A172 (cell line): ENCODE data around the gene MALT1. TPM values are rescaled to one million over a fixed set of nuclear protein-coding genes. Genes with fewer than 3 reads are reported as not detected.
"Not testable (repeated sequence)": the region's sequence is repeated elsewhere in the genome, so short reads cannot be mapped to it uniquely, and the experiment has no call there.

Source experiments
- DNase-seq: peaks from one replicate; pipeline ENCODE4 v3.0.0-alpha.2; 2015; ENCODE audit warnings: low spot score
- total RNA-seq: library from RNA; depleted of rRNA; stranded (reverse); fragments of >200 nt; shearing (Covaris generic); gene quantifications from 2 replicates; pipeline ENCODE4 v1.2.3, GENCODE V29; 2014

Gene MALT1
- total RNA-seq, 1 experiment from 2014 or later, result 69.0 TPM

DNA sequence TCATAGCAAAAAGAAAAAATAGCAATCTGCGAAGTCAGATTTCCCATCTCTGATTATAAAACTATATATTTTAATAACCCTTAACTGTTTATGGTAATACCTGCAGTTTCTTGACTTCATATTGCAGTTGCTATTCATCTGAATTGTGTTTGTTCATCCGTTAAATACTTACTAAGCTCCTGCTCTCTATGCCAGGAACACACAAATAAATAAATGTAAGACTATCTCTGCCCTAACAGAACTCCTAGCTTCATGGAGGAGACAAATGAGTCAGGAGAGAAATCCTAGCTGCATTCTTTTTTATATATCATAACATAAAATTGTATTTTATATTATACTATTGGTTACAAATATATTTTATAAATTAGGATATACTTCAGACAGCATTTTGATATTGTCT, 61.2 kb downstream of the MALT1 start:
- no peak for DNase-seq

DNA sequence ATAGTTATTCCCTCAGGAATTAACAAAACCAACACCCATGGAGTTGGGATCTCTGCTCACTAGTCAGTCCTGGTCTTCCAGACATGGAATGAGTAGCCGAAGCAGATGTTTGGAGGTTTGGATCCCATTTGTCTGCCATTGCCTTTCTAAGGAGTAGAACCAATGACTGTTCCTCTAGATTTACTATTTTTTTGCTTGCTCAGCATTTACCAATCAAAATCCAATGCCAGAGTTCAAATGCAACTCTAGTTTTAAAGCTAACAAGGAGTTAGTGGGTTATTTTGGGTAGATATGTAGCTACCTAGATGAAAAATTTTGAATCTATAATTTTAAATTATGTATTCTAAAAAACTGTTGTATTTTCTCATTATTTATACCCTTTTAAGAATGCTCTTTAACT, 62.6 kb downstream of the MALT1 start:
- DNase-seq, result no peak

DNA sequence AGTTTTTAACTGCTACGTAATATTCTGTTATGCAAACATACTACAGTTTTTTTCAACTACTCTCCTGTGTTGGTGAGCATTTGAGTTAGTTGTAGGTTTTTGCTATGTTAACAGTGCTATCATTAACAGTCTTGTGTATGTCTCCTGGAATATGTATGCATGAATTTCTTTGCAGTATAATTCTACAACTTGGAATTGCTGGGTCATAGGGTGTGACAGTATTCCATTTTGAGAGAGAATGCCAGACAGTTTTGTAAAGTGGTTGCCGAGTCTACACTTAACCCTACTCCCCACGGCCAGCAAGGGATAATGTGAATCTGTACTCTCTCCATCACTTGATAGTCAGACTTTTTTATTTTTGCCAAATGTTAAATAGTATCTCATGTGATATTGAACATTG, 67.1 kb downstream of the MALT1 start:
- no peak for DNase-seq

DNA sequence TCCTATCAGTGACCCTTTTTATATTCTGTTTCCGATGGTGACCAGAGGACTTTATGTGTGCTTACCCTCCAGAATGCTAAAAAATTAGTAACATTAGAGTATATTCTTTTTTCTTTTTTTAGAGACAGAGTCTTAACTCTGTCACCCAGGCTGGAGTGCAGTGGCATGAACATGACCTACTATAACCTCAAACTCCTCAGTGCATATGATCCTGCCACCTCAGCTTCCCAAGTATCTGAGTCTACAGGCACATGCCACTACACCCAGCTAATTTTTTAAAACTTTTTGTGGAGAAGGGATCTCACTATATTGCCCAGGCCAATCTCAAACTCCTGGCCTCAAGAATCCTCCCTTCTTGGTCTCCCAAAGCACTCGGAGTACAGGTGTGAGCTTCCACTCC, 74.6 kb downstream of the MALT1 start:
- no peak for DNase-seq

DNA sequence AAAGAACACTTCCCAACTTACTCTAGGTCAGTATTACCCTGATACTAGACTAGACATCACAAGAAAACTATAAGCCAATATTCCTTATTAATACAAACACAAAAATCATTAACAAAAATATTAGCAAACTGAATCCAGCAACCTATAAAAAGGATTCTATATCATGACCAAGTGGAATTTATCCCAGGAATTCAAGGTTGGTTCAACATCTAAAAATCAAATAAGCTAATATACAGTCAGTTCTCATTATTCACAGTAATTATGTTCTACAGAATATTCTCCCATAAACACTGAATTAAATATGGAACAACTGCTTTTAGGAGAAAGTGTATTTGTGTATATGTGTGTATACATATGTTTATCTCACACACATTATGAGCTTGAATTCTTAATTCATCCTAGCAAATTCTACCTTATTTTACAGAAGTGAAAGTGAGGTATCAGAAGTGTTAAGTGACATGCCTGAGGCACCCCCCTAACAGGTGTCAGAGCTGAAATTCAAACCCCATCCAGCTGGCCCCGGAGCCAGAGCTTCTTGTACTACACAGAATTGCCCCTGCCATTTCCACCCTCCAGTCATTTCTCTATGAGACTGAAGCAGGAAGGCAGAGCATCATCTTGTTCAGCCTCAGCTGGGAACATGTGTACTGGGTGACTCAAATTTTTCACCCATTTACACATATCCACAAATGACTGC, 77.8 kb downstream of the MALT1 start:
- no peak for DNase-seq

DNA sequence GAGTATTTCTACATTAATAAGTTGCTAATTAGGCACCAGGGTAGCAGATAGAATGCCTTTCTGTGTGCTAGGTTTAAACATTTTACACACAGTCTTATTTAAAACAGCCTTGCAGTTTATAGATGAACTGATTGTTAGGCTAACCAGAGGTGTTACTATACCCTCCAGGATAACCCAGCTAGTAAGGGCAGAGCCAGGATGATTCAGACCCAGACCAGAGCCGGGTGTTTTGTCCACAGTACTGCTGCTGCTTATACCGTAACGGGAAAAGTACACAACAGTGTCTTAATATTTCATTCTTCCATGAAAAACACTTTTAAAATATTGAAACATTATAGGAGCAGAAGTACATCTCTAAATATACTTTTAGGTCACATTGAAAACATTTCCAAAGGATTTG, 82.7 kb downstream of the MALT1 start:
- no peak for DNase-seq

DNA sequence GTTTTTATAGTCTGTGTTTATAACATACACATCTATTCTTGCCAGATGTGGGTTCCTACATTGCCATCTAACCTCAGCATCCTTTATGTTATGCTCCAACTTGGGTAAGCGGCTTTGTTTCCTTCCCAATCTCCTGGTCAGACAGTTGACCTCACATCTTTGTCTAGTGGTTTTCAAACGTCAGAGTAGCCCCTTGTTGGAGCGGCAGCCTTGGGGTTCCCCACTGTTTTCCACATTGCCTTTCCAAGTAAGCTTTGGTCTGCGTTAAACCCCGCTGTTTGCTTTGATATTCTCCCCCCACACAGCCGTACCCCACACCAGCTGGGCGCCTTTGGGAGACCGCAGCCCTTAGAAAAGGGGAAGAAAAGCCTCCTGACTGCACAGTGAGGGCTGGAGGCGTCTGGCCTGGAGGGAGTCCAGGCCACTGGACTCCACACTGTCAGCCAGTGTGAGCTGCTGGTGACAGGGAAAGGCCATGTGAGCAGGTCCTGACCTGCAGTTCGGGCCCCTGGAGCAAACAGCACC, 83.3 kb downstream of the MALT1 start:
- no peak for DNase-seq

DNA sequence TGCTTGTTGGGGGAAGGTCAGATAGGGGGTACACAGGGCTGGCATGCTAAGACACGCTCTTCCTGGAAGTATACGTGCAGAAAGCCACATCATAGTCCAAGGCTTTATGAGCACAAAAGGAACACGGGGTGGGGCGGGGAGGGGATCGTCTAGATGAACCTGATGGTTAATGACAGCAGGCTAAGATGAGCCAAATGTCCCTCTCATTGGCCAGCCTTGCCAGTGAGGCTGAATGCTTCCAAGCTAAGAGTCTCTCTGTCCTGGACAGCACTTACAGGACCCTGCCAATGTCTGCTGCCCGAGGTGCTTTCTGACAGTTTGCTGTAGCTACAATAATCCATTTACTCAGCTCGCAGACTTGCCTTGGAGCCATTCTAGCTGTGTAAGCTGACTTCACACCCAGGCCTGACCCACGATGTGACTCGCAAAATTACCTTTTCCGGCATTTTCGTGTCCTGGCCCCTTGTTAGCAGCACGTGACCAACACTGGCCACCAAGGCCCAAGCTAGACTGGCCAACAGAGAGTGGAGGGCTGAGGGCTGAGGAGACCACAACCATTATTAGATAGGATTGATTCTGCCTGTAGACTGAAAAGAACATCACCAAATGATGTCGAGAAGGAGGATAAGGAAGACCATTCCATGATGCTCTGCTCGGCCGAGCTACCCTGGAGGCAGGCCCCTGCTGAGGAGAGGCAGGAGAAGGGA, 84.2 kb downstream of the MALT1 start:
- DNase-seq, result no peak

DNA sequence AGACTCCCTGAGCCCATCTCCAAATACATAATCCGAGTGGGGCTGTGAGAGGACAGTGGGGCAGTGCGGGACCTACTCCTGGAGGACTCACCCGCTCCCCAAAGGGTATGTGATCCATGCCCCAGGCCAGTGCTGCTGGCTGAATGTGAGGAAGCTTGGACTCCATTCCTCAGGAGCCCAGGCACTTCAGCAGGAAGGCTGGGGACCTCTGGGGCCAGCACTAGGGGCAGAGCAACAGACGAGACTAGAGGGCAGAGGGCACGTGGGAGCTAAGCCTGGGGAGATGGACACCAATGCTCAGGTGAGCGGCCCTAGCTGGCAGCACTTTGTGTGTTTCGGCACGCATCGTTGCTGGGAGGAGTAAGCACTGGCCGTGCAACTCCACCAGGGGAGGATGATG, 84.9 kb downstream of the MALT1 start:
- DNase-seq, result no peak

DNA sequence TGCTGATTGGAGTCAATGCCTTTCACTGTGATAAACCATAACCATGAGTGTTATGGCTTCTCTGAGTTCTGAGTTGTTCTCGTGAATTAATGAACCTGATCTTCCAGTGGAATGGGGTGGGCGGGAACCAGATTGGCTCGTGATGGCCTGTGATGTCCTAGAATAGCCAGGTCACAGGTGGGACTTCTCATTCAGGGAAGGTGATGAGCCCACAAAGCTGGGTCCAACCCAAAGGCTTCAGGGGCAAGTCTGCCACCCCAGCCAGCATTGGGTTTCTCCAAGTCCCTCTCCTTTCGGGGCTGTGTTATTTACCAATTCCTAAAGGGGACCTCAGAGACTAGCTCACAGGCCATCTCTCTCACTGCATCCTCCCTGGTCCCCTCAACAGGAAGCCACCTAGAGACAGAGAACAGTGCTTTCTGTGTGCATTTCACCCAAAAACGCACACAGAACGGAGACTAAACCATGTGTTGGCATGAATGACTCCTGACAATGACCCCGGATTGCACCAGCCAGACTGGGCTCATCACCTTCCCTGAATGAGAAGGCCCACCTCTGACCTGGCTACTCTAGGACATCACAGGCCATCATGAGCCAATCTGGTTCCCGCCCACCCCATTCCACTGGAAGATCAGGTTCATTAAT, 85.5 kb downstream of the MALT1 start:
- DNase-seq, result no peak

DNA sequence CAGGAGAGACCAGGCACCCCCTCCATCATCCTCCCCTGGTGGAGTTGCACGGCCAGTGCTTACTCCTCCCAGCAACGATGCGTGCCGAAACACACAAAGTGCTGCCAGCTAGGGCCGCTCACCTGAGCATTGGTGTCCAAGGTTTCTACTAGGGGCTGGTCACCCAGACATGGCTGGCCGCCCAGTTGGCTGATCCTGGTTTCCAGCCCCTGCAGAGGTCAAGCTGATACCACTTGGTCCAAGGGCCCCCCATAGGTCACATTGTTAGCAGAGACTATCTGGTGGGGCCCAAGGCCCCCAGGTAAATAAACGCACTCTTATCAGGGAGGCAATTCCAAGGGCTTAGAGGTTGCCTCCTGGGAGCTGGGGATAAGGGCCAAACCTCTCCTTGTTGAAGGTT, 86.1 kb downstream of the MALT1 start:
- not testable (repeated sequence) for DNase-seq

DNA sequence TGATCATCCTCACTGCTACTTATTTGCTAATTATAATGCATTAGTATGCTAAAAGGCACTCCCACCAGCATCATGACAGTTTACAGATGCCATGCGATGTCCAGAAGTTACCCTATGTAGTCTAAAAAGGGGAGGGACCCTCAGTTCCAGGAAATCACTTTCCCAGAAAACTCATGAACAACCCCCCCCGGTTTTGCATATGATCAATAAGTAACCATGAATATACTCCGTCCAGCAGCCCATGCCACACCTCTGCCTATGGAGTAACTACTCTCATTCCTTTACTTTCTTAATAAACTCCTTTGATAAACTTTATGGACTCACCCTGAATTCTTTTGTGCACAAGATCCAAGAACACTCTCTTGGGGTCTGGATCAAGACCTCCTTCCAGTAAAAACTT, 86.8 kb downstream of the MALT1 start:
- DNase-seq, result no peak

DNA sequence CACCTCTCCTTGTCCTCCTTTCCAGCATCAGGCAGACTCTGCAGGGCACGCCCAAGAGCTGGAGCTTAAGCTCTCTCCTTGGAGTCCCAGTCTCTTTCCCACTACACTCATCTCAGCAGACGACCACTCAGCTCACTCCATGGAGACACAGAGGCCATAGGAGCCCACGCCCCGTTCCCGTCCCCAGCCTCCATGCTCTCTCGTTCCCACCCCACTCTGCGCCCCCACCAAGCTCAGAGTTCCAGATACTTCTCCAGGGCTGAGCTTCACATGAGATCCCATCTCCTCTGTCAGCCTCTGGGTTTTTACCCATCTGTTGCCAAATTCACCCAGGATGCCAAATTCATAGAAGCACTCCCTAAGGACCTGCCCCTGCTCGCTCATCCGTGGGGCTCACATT, 87.3 kb downstream of the MALT1 start:
- DNase-seq, result no peak

DNA sequence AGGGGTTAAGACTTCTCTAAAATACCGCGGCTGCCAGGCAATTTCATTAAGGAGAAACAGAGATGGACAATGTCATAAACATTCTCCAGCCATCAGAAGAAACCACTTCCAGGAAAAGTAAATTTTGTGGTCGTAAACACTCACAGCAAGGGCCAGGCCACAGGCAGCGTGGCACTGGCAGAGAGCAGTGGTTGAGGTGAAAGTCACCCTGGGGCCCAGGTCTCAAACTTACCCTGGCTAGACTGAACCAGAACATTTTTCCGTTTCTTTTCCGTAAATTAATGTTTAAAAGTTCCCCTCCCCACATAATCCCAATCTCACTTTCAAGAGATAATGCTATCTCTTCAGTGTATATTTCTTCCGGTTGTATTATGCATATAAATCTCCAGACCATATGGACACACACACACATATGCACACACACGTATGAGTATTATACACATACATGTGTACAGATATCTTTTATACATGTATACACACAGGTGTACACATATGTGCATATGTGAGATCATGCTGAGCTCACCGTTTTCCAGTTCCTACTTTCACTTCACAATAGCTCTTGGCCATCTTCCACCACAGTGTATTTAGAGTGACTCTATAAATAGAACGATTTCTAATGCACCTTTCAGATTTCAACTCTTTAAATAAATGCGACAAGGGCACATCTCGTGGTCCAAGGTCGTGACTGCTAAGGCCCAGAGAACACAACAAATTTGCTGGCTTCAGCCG, 90.1 kb downstream of the MALT1 start:
- peak; percentile 5 for DNase-seq

DNA sequence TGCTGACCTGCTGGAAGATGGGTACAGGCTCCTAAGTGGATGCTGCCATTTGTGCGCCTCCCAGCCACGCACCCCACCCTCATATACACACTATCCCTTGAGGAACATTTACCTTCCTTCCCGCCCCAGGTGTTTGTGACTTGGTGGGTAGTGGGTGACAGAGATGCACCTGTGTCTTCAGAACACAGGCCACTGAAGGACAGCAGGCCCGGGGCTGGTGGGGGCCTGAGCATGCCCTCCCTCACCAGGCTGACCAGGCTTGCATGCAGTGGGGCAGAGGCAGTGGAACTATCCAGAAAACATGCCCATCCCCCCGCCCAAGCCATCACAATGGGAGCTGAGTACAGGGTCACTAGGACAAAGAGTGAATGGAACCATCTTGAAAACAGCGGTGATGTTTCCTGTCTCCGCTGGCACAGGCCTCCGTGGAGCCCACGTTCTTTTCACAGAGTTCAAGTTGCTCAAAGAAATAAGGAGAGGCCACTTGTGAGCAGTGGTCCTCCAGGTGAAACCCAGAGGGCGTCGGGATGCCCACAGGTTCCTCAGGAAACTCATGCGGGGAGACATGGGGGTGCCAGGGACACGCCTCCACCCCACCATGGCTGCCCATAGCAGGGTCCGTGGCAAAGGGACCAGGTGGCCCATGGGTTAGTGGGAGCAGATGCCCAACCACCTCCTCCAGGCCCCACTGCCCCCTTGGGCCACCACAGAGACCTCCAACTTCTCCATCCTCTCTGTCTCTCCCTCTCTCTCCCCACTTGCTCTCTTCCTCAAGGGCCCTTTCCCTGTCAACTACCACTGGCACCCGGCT, 90.9 kb downstream of the MALT1 start:
- DNase-seq, result no peak

DNA sequence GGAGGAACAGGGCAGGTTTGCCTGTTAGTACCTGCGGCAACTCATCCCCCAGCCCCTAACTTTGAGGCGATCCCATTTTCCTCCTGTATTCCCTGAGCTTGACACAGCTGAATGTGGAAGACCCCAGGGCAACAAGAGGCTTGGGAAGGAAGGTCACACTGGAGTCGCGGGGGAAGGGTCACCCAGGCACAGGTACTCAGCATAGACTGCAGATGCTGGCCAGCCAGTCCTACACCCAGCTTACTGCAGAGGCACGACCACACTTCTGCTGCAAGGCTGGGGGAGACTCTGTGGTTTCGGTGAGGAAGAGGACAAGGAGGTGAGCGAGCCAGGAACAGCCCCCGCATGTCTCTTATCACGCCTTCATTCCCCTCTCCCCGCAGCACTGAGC, 91.5 kb downstream of the MALT1 start:
- no peak for DNase-seq

DNA sequence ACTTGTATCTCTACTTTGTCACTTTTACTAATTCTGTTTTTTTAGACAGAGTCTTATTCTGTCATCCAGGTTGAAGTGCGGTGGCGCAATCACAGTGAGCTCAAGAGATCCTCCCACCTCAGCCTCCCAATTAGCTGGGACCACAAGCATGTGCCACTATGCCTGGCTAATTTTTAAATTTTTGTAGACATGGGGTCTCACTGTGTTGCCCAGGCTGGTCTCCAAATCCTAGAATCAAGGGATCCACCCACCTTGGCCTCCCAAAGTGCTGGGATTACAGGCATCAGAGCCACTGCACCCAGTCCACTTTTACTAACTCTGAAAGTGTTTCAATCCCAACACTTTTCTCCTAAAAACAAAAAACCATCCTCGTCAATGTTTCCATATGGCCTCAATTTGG, 94.9 kb downstream of the MALT1 start:
- DNase-seq, result no peak

DNA sequence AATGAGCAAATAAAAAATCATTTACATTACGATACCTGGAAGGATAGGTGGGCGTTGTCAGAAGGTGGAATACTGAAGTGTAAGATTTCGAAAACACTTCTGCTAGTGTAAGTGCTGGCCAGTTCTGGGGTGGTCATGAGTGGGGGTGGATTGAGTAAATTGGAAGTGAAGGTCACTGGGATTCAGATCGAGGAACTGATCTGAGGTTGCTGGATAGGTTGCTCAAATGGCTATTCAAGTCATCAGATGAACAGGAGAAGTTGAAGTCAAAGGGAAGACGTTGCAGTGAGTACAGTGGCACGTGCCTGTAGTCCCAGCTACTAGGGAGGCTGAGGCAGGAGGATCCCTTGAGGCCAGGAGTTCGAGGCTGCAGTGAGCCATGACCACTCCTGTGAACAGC, 95.7 kb downstream of the MALT1 start:
- DNase-seq, result no peak

DNA sequence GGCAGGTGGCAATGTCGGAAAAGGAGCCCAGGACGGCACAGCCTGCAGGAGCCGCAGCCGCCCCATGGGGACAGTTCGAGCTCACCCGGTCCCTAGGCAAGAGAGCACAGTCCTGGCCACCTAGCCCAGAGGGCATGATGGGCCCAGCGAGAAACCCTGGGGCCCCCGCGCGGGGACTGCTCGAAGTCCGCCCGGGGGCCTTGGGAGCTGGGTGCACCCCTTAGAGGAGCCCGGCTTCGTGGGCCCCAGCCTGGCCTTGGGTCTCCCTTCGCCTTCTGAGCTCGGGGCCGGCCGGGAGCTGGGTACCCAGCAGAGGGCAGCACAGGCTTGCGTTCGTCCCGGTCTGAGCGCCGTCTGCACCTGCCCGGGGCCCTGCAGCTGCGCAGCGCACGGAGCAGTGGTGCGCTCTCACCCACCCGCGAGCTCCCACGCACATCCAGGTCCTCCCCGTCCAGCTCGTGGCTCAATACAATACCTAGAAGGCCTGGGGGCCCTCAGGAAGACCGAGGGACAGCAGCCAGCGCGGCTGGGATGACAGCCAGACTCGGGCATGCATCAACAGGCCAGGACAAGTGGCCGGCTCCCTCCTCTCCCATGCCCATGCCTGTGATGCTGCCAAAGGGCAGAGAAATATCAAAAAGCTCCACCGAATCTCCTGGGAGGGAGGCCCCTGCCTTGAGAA, 97.2 kb downstream of the MALT1 start:
- DNase-seq, result peak; percentile 28

DNA sequence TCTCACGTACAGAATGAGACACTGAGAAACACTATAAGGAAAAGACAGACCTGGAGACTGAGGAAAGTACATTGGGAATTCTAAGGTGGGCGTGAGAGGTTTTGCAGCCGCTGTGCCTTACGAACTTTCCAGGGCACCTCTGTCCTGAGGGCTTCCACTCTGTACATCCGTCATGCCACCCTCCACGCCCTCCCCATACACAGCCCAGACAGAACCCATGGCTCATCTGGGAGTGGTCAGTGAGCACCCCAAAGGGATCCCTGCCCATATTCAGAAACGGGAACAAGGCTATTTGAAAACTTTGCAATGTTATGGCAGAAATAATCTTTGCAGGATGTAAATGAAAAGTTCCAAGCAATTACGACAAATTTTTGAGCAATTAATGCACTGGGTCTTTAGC, 98.1 kb downstream of the MALT1 start:
- DNase-seq, result no peak

DNA sequence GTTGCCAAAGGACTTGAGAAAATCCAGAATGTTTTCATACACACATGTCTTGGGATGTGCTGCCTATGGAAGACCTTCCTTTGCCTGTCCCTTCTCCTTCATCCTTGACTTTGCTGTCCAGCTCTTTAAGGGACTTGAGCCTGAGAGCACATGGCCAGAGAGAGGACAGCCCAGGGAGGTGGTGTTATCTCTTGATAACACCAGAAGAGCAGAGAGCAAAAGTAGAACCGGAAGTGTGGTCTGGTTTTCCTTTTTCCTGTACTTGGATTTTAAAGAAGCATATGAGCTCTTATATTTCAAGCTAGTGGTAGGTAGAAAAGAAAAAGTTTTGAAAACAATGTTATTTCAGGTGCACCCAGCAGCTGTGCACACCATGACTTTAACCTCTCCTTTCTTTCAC, 99.3 kb downstream of the MALT1 start:
- DNase-seq, result no peak
